T47D (cell line): ENCODE data around the gene MB21D2.
A peak's percentile ranks its signal among the peaks of the same experiment; 100 is the strongest.
"Not testable (repeated sequence)": the region's sequence is repeated elsewhere in the genome, so short reads cannot be mapped to it uniquely, and the experiment has no call there.

ENCODE experiments used
- DNase-seq, 2 experiments: peaks; one replicate each; pipeline versions ENCODE4 v3.0.0 to v3.0.0-alpha.2; 2011 to 2012; ENCODE audit warnings: low read depth in 1 of 2, low spot score in 1 of 2
- JUND ChIP-seq: IDR thresholded peaks from 2 replicates; pipeline ENCODE4 v1.6.1; 2012; ENCODE audit warnings: low read depth
- in situ Hi-C: cut with HindIII; loops from 2 replicates; pipeline ENCODE4 v1.10.0; 2016; ENCODE audit warnings: low sequenced_read_pairs, low pct_unique_long_range_greater_than_20kb

The MB21D2 gene

DNA sequence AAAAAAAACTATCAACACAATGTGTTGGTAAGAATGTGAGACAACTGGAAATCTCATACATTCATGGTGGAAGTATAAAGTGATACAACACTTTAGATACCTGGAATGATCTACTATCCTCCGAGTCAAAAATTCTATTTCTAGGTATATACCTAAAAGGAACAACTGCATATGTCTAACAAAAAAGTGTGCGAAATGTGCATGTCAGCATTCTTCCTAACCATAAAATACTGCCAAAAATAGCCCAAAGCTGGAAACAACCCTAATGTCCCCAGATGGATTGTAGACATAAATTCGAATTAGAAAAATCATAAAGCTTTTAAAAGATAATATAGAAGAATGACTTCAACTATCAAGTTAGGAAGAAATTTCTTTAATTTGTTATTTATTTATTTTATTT, 139.1 kb downstream of the MB21D2 start:
- no peak for DNase-seq
- in situ Hi-C loops = no loop called here
- no peak for TF ChIP-seq JUND

DNA sequence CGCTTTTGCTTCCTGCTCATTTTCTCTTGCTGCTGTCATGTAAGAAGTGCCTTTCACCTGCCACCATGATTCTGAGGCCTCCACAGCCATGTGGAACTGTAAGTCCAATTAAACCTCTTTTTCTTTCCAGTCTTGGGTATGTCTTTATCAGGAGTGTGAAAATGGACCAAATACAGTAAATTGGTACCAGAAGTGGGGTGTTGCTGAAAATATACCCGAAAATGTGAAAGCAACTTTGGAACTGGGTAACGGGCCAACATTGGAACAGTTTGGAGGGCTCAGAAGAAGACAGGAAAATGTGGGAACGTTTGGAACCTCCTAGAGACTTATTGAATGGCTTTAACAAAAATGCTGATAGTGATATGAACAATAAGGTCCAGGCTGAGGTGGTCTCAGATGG, 143.3 kb downstream of the MB21D2 start:
- in situ Hi-C loops, DNase-seq: not testable (repeated sequence)

DNA sequence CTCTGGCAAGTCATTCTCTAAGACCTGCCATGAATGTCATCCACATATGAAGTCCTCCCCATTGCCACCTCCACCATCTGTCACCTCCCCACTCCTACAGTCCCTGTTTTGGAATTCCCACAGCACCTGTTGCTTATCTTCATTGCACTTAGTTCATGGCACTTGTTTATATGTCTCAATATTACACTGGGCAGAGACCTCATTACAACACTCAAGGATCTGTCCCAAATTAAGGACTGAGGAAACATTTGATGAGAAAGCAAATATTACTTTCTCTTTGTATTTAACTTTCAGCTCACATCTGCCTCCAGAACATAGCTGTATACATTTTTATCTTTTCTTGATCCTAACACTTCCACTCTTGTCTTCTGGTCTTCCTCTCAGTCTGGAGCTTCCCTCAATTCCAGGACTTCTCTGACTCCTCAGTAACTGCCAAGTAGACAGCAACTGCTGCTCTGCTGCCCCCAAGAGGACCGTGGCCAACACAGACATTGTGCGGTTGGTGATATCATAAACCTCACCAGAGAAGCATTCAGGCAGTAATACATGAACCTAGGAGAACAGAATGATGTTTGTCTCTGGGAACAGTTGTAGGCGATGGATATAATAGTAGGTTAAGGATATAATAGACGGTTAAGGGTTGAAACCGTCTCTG, 145.3 kb downstream of the MB21D2 start:
- in situ Hi-C loops = no loop called here
- peak; percentile 84 to 93 for DNase-seq
- no peak for TF ChIP-seq JUND

DNA sequence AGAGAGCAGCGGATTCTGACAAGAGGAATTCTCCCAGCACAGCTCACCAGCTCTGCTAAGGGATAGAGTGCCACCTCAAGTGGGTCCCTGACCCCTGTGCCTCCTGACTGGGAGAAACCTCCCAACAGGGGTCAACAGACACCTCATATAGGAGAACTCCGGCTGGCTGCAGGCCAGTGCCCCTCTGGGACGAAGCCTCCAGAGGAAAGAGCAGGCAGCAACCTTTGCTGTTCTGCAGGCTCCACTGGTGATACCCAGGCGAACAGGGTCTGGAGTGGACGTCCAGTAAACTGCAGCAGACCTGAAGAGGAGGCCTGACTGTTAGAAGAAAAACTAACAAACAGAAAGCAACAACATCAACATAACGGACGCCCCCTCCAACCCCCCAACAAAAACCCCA, 159.0 kb downstream of the MB21D2 start:
- in situ Hi-C loops = no loop called here
- TF ChIP-seq JUND = no peak
- DNase-seq = no peak

DNA sequence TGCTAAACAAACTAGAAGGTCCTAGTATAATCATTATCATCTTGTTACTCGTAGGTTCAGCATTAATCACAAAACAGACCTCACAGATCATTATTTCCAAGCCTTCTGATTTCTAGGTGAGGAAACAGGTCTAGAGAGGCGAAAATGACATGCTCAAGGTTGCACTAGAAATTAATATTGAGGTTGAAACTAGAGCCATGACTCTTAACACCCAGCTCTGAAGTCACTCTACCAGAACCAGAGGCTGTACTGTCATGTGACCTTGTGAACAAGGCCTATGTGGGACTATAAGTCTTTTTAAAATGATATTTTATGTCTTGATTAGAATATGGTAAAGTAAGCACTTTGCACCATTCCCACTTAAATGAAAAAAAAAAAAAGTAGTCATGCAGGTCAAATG, 166.5 kb downstream of the MB21D2 start:
- no peak for DNase-seq
- in situ Hi-C loops = no loop called here
- no peak for TF ChIP-seq JUND

DNA sequence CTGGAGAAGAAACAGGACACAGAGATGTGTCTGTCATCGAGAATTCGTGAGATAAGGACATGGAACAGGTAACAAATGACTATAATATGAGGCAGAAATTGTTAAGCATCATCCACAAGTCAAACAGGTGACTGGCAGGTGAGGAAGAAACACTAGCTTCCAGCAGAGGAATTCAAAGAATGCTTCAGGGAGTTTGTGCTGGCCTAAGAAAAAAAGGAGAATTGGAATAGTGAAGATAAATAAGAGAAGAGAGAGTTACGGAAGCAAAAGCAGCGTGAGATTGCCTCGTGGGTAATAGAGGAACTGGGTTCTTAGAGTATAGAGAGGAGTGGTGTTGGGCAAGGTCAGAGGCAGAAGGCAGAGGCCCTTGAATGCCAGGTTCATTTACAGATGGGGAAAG, 167.5 kb downstream of the MB21D2 start:
- in situ Hi-C loops = no loop called here
- no peak for DNase-seq
- no peak for TF ChIP-seq JUND

DNA sequence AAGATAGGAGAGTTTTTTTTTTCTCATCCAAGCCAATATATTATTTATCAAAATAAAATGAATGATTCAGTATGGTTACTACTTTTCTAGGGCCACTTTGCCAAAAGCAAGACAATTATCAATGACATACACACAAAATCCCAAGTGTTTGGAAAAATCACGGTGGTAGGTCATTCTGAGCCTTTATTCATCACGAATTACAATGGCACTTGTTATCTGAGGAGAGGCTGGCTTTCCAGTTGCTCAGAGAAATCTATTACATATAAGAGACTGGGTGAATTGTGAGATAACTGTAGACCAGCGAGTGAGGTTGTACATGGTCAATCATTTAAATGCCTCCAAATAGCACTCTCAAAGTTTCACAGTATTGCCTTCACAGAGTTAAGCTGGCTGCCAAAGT, 169.9 kb downstream of the MB21D2 start:
- DNase-seq = no peak
- no peak for TF ChIP-seq JUND
- in situ Hi-C loops = no loop called here

DNA sequence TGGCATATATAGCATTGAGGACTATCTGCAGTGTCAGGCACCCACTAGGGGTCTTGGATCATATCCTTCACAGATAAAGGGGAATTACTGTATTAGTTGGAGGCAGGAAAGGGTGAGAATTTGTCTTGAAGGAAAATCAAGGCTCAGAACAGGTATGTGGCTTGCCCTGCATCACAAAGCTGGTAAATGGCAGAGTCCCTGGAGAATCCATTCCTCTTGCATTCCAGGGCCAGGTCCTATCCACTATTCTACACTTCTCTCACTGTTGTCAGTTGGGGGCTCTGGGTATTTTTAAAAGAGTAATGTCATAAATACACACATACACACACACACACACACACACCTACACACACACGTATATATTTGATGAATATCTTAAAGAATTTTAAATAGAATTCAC, 170.5 kb downstream of the MB21D2 start:
- DNase-seq = no peak
- TF ChIP-seq JUND = no peak
- in situ Hi-C loops = no loop called here
